MM.1S (cell line): ENCODE results near the gene GCNT3.

Source experiments
- EZH2 ChIP-seq: fragments of 300-600 bp; sonication (generic); optimal IDR thresholded peaks from 2 replicates; pipeline ENCODE3; 2017; ENCODE audit warnings: low read depth, mild to moderate bottlenecking, antibody characterized with exemption, low read length, mixed read lengths
- TF ChIP-seq, protein P1 (sequence below): fragments of 300-600 bp; sonication (generic); IDR thresholded peaks from 2 replicates; pipeline ENCODE4 v1.5.1; 2016; ENCODE audit warnings: antibody characterized with exemption, low read length, mixed read lengths

DNA sequence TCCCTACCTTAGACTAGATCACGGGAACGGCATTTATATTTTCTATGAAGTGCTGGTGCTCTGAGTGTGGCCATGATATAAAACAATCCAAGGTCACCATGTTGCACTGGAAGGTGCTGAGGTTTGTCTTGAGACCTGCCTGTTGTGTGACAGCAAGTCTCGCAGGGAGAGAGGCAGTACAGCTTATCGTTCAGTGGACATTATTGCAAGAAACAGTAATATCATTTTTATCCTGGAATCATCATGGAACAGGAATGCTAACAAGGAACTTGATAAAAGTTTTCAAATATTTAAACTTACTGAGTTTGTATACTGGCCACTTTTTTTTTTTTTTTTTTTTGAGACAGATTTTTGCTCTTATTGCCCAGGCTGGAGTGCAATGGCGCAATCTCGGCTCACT lies 40.0 kb upstream of the GCNT3 start:
- TF ChIP-seq EZH2, result no peak
- TF ChIP-seq, protein P1, sequence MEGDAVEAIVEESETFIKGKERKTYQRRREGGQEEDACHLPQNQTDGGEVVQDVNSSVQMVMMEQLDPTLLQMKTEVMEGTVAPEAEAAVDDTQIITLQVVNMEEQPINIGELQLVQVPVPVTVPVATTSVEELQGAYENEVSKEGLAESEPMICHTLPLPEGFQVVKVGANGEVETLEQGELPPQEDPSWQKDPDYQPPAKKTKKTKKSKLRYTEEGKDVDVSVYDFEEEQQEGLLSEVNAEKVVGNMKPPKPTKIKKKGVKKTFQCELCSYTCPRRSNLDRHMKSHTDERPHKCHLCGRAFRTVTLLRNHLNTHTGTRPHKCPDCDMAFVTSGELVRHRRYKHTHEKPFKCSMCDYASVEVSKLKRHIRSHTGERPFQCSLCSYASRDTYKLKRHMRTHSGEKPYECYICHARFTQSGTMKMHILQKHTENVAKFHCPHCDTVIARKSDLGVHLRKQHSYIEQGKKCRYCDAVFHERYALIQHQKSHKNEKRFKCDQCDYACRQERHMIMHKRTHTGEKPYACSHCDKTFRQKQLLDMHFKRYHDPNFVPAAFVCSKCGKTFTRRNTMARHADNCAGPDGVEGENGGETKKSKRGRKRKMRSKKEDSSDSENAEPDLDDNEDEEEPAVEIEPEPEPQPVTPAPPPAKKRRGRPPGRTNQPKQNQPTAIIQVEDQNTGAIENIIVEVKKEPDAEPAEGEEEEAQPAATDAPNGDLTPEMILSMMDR, result no peak
